Fibroblast of lung (primary cell): ENCODE results near the gene CCL3.

Experiments used
- EZH2 ChIP-seq: IDR thresholded peaks from 2 replicates; pipeline ENCODE4 v1.5.1; 2012; ENCODE audit warnings: low read length, control low read depth, mild to moderate bottlenecking; ENCODE audit errors: missing control alignments
- TF ChIP-seq, protein P1 (sequence below), 2 donors: IDR thresholded peaks in 1 of 2; conservative IDR thresholded peaks in 1 of 2; 1 replicate in 1 of 2; 2 replicates in 1 of 2; pipeline ENCODE4 v1.5.1; 2011 to 2012; ENCODE audit warnings: low read length in 2 of 2, control low read depth in 1 of 2, inconsistent platforms in 1 of 2, low read depth in 1 of 2, mild to moderate bottlenecking in 1 of 2

DNA sequence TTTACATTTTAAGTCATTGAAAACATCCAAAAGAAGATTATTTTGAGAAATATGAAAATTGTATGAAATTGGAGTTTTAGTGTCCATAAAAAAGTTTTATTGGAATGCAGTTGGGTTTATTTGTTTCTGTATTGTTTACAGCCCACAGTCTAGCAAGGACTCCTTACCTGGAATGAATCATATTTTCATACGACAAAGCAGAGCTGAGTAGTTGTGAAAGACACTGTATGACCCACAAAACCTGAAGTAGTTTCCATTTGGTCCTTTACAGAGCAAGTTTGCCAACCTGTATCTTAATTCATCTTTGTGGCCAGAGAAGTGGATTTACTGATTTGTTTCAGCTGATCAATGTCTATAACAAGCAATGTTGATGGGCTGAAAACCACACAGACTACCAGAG lies 15.6 kb downstream of the CCL3 start:
- no peak for TF ChIP-seq EZH2
- TF ChIP-seq, protein P1, sequence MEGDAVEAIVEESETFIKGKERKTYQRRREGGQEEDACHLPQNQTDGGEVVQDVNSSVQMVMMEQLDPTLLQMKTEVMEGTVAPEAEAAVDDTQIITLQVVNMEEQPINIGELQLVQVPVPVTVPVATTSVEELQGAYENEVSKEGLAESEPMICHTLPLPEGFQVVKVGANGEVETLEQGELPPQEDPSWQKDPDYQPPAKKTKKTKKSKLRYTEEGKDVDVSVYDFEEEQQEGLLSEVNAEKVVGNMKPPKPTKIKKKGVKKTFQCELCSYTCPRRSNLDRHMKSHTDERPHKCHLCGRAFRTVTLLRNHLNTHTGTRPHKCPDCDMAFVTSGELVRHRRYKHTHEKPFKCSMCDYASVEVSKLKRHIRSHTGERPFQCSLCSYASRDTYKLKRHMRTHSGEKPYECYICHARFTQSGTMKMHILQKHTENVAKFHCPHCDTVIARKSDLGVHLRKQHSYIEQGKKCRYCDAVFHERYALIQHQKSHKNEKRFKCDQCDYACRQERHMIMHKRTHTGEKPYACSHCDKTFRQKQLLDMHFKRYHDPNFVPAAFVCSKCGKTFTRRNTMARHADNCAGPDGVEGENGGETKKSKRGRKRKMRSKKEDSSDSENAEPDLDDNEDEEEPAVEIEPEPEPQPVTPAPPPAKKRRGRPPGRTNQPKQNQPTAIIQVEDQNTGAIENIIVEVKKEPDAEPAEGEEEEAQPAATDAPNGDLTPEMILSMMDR (conservative IDR thresholded peaks at IDR 0.05 in 1 of 2, IDR thresholded peaks at IDR 0.05 in 1 of 2; ENCODE audit: low read depth in 1 of 2, low read length in 2 of 2), result no peak
